H9 (cell line): ENCODE data around the gene SNX18. TPM values are rescaled to one million over a fixed set of nuclear protein-coding genes. Genes with fewer than 3 reads are reported as not detected.

Experiments used
- DNase-seq: peaks from one replicate; pipeline ENCODE4 v3.0.0-alpha.2; 2017
- H2AFZ ChIP-seq: one replicate; pipeline ENCODE4 v1.6.1; 2013; ENCODE audit warnings: mild to moderate bottlenecking, low read length, control low read depth, moderate library complexity
- H2AK5ac ChIP-seq: 2 replicates; pipeline ENCODE4 v1.6.1; 2013; ENCODE audit warnings: low read length, control low read depth, mixed read lengths; ENCODE audit not compliant: insufficient read length
- H2BK120ac ChIP-seq: one replicate; pipeline ENCODE4 v1.6.1; 2013; ENCODE audit warnings: low read depth, mild to moderate bottlenecking, low read length, control low read depth, inconsistent platforms; ENCODE audit not compliant: poor library complexity, severe bottlenecking
- H2BK12ac ChIP-seq: 2 replicates; pipeline ENCODE4 v1.6.1; 2013; ENCODE audit warnings: low read length, control low read depth, mixed read lengths, low read depth; ENCODE audit not compliant: insufficient read length
- H2BK15ac ChIP-seq: 2 replicates; pipeline ENCODE4 v1.6.1; 2013; ENCODE audit warnings: low read depth, low read length, control low read depth
- H2BK20ac ChIP-seq: one replicate; pipeline ENCODE4 v1.6.1; 2013; ENCODE audit warnings: low read depth, mild to moderate bottlenecking, low read length, control low read depth, inconsistent platforms; ENCODE audit not compliant: poor library complexity, severe bottlenecking
- H2BK5ac ChIP-seq: 2 replicates; pipeline ENCODE4 v1.6.1; 2013; ENCODE audit warnings: low read length, control low read depth, mixed read lengths; ENCODE audit not compliant: insufficient read length
- H3K14ac ChIP-seq: 2 replicates; pipeline ENCODE4 v1.6.1; 2013; ENCODE audit warnings: low read length, control low read depth; ENCODE audit not compliant: insufficient read depth
- H3K18ac ChIP-seq: 2 replicates; pipeline ENCODE4 v1.6.1; 2013; ENCODE audit warnings: low read depth, mild to moderate bottlenecking, mixed read lengths, low read length, control low read depth; ENCODE audit not compliant: insufficient read length
- H3K23ac ChIP-seq: 2 replicates; pipeline ENCODE4 v1.6.1; 2013; ENCODE audit warnings: low read length, control low read depth, mixed read lengths, low read depth; ENCODE audit not compliant: insufficient read length
- H3K23me2 ChIP-seq: 2 replicates; pipeline ENCODE4 v1.6.1; 2013; ENCODE audit warnings: low read depth, mild to moderate bottlenecking, mixed read lengths, low read length, control low read depth; ENCODE audit not compliant: insufficient read length, poor library complexity, severe bottlenecking
- H3K27ac ChIP-seq: 2 replicates; pipeline ENCODE4 v1.5.1; 2013; ENCODE audit warnings: low read length, control low read depth, mixed read lengths, low read depth; ENCODE audit not compliant: insufficient read length
- H3K27me3 ChIP-seq: 2 replicates; pipeline ENCODE4 v1.6.1; 2013; ENCODE audit warnings: low read length, control low read depth, inconsistent platforms; ENCODE audit not compliant: insufficient read depth
- H3K4ac ChIP-seq: 2 replicates; pipeline ENCODE4 v1.6.1; 2013; ENCODE audit warnings: low read depth, mild to moderate bottlenecking, control low read depth, inconsistent platforms, low read length, moderate library complexity
- H3K4me1 ChIP-seq: 2 replicates; pipeline ENCODE4 v1.6.1; 2013; ENCODE audit warnings: low read length, control low read depth, inconsistent platforms; ENCODE audit not compliant: insufficient read depth
- H3K4me2 ChIP-seq: 2 replicates; pipeline ENCODE4 v1.6.1; 2013; ENCODE audit warnings: low read length, control low read depth, mixed read lengths; ENCODE audit not compliant: insufficient read length, insufficient read depth
- H3K56ac ChIP-seq: 2 replicates; pipeline ENCODE4 v1.6.1; 2013; ENCODE audit warnings: low read depth, mild to moderate bottlenecking, mixed read lengths, low read length, control low read depth; ENCODE audit not compliant: insufficient read length
- H3K79me1 ChIP-seq: 2 replicates; pipeline ENCODE4 v1.6.1; 2013; ENCODE audit warnings: low read depth, mild to moderate bottlenecking, moderate library complexity, low read length, control low read depth, inconsistent platforms; ENCODE audit not compliant: insufficient read depth, poor library complexity, severe bottlenecking
- H3K79me2 ChIP-seq: 2 replicates; pipeline ENCODE4 v1.6.1; 2013; ENCODE audit warnings: low read length, control low read depth, inconsistent platforms; ENCODE audit not compliant: insufficient read depth
- H3K9ac ChIP-seq: 2 replicates; pipeline ENCODE4 v1.6.1; 2013; ENCODE audit warnings: low read length, control low read depth, mixed read lengths; ENCODE audit not compliant: insufficient read length; ENCODE audit errors: extremely low read depth
- H3K9me3 ChIP-seq: one replicate; pipeline ENCODE4 v1.6.1; 2013; ENCODE audit warnings: low read depth, low read length, inconsistent platforms; ENCODE audit not compliant: control insufficient read depth
- H3T11ph ChIP-seq: one replicate; pipeline ENCODE4 v1.6.1; 2013; ENCODE audit warnings: mild to moderate bottlenecking, low read length, control low read depth, inconsistent platforms
- H4K20me1 ChIP-seq: one replicate; pipeline ENCODE4 v1.6.1; 2013; ENCODE audit not compliant: control insufficient read depth, insufficient read length, insufficient read depth
- H4K5ac ChIP-seq: 2 replicates; pipeline ENCODE4 v1.6.1; 2013; ENCODE audit warnings: low read depth, mild to moderate bottlenecking, mixed read lengths, low read length, control low read depth; ENCODE audit not compliant: insufficient read length
- H4K8ac ChIP-seq: replicated peaks from 2 replicates; pipeline ENCODE4 v1.6.1; 2013; ENCODE audit warnings: low read length, control low read depth, mixed read lengths, low read depth; ENCODE audit not compliant: insufficient read length
- H4K91ac ChIP-seq: 2 replicates; pipeline ENCODE4 v1.6.1; 2013; ENCODE audit warnings: low read depth, mild to moderate bottlenecking, moderate library complexity, mixed read lengths, low read length, control low read depth; ENCODE audit not compliant: insufficient read length
- H3K27ac Mint-ChIP-seq, 3 experiments: 2 replicates in 2 of 3; 3 replicates in 1 of 3; pipeline ENCODE4 v1.8.0; 2020 to 2021; ENCODE audit warnings: mixed read lengths in 3 of 3, mild to moderate bottlenecking in 1 of 3, moderate library complexity in 1 of 3
- H3K27me3 Mint-ChIP-seq: 2 replicates; pipeline ENCODE4 v1.8.0; 2021; ENCODE audit warnings: low read depth, mild to moderate bottlenecking, moderate library complexity, mixed read lengths
- H3K36me3 Mint-ChIP-seq, 3 experiments: 2 replicates in 2 of 3; 3 replicates in 1 of 3; pipeline ENCODE4 v1.8.0; 2020 to 2021; ENCODE audit warnings: low read depth in 3 of 3, mixed read lengths in 3 of 3; ENCODE audit not compliant: insufficient read depth in 1 of 3
- H3K4me1 Mint-ChIP-seq, 2 experiments: 2 replicates each; pipeline ENCODE4 v1.8.0; 2020; ENCODE audit warnings: mixed read lengths in 2 of 2
- H3K4me3 Mint-ChIP-seq, 2 experiments: 2 replicates in 1 of 2; 3 replicates in 1 of 2; pipeline ENCODE4 v1.8.0; 2020 to 2021; ENCODE audit warnings: mild to moderate bottlenecking in 2 of 2, mixed read lengths in 2 of 2, moderate library complexity in 1 of 2
- H3K9me3 Mint-ChIP-seq, 2 experiments: 2 replicates in 1 of 2; 3 replicates in 1 of 2; pipeline ENCODE4 v1.8.0; 2020; ENCODE audit warnings: mild to moderate bottlenecking in 2 of 2, mixed read lengths in 2 of 2, moderate library complexity in 1 of 2
- WGBS: extraction: QIAGEN DNeasy Blood & Tissue Kit; methylation state at CpG from one replicate; pipeline ENCODE4 v1.1.7; 2013; ENCODE audit warnings: missing lambda C conversion rate, low lambda C conversion rate, mixed read lengths; ENCODE audit not compliant: insufficient read length; ENCODE audit errors: extremely low coverage; 5-methylcytosine and 5-hydroxymethylcytosine counted together
- total RNA-seq: library from RNA; stranded (reverse); gene quantifications from 2 replicates; pipeline ENCODE4 v1.2.1, GENCODE V29; 2021
- TF ChIP-seq, protein P1 (sequence below): fragments of 200-600 bp; sonication (generic); conservative IDR thresholded peaks from 3 replicates; pipeline ENCODE4 v1.8.0; 2021; ENCODE audit warnings: antibody characterized with exemption, mild to moderate bottlenecking

Gene SNX18
- total RNA-seq, 1 experiment from 2014 or later = 17.2 TPM

DNA sequence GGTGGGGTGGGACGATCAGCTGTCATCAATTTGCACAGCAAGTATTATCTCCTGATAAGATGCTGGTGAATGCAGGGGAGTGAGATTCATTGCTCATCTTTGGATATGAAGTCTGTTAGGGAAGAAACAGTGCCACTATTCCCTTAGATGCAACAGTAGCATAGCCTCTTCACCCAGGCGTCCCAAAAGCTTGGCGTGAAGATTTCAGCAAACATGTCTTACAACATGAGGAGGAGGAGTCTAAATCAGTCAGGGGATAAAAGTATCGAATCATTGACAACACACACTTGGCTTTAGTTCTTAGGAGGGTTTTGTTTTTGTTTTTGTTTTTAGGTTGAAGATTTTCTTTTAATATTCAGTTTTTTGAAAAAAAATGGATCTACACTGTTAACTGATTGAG, 26.5 kb downstream of the SNX18 start:
- Histone ChIP-seq H4K91ac (no peak overlapping the region), H2BK20ac (no peak overlapping the region), H4K8ac (no peak overlapping the region), H3T11ph (no peak overlapping the region), H3K23me2 (no peaks in the 10 kb centered on the region), H2AK5ac (no peak overlapping the region), H3K27me3 (no peaks in the 10 kb centered on the region), H2AFZ (no peak overlapping the region), H2BK15ac (no peak overlapping the region), H3K9ac (no peak overlapping the region), H4K5ac (no peak overlapping the region), H2BK12ac (no peak overlapping the region), H3K79me1 (no peaks in the 10 kb centered on the region), H3K14ac (no peak overlapping the region), H3K4ac (no peak overlapping the region), H3K27ac (no peak overlapping the region), H2BK120ac (no peak overlapping the region), H3K56ac (no peak overlapping the region), H3K18ac (no peak overlapping the region), H4K20me1 (no peaks in the 10 kb centered on the region), H3K4me2 (no peak overlapping the region), H3K23ac (no peak overlapping the region), H3K79me2 (no peaks in the 10 kb centered on the region), H2BK5ac (no peak overlapping the region), H3K9me3 (no peaks in the 10 kb centered on the region), H3K4me1 (no peaks in the 10 kb centered on the region)
- Mint-ChIP-seq H3K4me1 (no peaks in the 10 kb centered on the region; a peak in 1 of 4 replicates), H3K36me3 (no peaks in the 10 kb centered on the region; a peak in 4 of 7 replicates), H3K27ac (no peak overlapping the region), H3K27me3 (no peaks in the 10 kb centered on the region), H3K9me3 (no peaks in the 10 kb centered on the region), H3K4me3 (no peak overlapping the region)
- WGBS = no CpG with 5 or more reads among the region's 4 CpGs
- DNase-seq = no peak
- TF ChIP-seq, protein P1, sequence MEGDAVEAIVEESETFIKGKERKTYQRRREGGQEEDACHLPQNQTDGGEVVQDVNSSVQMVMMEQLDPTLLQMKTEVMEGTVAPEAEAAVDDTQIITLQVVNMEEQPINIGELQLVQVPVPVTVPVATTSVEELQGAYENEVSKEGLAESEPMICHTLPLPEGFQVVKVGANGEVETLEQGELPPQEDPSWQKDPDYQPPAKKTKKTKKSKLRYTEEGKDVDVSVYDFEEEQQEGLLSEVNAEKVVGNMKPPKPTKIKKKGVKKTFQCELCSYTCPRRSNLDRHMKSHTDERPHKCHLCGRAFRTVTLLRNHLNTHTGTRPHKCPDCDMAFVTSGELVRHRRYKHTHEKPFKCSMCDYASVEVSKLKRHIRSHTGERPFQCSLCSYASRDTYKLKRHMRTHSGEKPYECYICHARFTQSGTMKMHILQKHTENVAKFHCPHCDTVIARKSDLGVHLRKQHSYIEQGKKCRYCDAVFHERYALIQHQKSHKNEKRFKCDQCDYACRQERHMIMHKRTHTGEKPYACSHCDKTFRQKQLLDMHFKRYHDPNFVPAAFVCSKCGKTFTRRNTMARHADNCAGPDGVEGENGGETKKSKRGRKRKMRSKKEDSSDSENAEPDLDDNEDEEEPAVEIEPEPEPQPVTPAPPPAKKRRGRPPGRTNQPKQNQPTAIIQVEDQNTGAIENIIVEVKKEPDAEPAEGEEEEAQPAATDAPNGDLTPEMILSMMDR = no peak
